Measurements from ENCODE around the gene AGMAT.

The AGMAT gene

DNA sequence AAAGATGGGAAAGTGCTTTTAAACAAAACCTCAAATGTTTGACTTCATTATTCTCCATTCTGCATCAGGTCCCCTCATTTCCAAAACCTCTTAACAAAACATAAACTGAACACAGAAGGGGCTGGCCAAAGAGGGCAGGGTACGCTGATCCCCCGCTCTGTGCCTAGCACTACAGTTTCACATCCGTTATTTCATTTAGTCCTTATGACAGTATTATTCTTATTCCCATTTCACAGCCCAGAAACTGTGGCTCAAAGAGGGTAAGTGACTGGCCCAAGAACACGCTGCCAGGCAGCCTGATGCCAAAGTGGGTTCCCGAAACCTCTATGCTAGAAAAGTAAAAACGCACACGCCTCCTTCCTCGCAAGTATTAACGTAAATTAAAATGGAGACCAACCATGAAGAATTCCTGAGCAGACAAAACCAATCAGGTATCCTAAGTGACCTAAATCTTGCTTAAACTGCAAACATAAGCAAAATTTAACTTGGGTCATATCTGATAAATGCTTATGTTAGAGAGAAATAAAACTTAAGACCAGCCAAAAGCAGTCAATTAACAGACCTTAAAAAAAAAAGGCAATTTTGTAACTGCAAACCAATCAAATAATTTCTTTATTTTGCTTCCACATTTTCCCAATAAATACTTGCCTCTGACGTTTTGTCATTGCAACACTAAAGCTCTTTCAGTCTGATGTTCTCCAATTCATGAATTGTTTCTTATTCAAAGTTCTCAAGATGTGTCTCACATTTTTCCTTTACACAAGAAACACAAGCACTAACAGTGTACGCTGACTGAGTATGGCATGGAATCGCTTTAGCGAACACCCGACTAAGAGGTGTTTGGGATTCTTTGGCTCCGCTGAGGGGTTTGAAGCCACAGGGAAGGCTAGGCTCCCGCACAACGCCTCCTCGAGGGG lies 61.5 kb downstream of the AGMAT start:
- peak overlapping the region; percentile 77 for H3K9ac ChIP-seq (ENCODE audit: low read length)
- no peaks in the 10 kb centered on the region for H3K27me3 ChIP-seq (ENCODE audit: control insufficient read depth, insufficient read depth, low read length)
- peak overlapping the region; percentile 86 for H3K27ac ChIP-seq (ENCODE audit: low read depth, low read length)
- H3K4me3 ChIP-seq (ENCODE audit: low read length): peak overlapping the region; percentile 91
- H3K4me1 ChIP-seq (ENCODE audit: control insufficient read depth, insufficient read depth, low read length): peaks cover 22% of the 10 kb centered on the region
- no peaks in the 10 kb centered on the region for H3K36me3 ChIP-seq (ENCODE audit: control insufficient read depth, insufficient read depth, low read length)

DNA sequence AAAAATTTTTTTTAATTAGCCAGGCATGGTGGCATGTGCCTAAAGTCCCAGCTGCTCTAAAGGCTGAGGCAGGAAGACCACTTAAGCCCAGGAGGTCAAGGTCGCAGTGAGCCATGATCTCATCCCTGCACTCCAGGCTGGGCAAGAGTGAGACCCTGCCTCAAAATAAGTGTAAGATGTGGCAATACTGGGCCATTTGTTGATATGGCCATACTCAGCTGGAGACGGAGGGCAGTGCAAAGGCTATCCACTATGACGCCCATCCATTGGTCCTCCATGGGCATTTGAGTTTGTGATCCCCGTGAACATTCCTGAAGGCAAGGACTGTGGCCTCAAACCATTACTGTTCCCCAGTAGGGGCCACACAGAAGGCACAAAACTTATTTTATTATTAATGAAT lies 62.3 kb downstream of the AGMAT start:
- Histone ChIP-seq H3K27me3 (ENCODE audit: control insufficient read depth, insufficient read depth, low read length) (no peaks in the 10 kb centered on the region), H3K36me3 (ENCODE audit: control insufficient read depth, insufficient read depth, low read length) (peaks cover under 1% of the 10 kb centered on the region), H3K4me1 (ENCODE audit: control insufficient read depth, insufficient read depth, low read length) (peaks cover 18% of the 10 kb centered on the region), H3K4me3 (ENCODE audit: low read length) (no peak overlapping the region), H3K27ac (ENCODE audit: low read depth, low read length) (no peak overlapping the region), H3K9ac (ENCODE audit: low read length) (no peak overlapping the region)

All from rectal smooth muscle tissue (tissue), 1 donor.